H7 (cell line): ENCODE results near the gene PAPOLB. TPM values are rescaled to one million over a fixed set of nuclear protein-coding genes. Genes with fewer than 3 reads are reported as not detected.

ENCODE experiments used
- DNase-seq: peaks from one replicate; pipeline ENCODE4 v3.0.0; 2012
- H3K27me3 ChIP-seq: 2 replicates; pipeline ENCODE4 v1.6.0; 2011; ENCODE audit warnings: mild to moderate bottlenecking, low read length; ENCODE audit not compliant: control insufficient read depth, insufficient read depth
- H3K36me3 ChIP-seq: replicated peaks from 2 replicates; pipeline ENCODE4 v1.5.1; 2011; ENCODE audit warnings: low read length; ENCODE audit not compliant: control insufficient read depth, insufficient read depth
- H3K4me3 ChIP-seq: 2 replicates; pipeline ENCODE4 v1.5.1; 2011; ENCODE audit warnings: low read depth, mild to moderate bottlenecking, control low read depth, low read length, moderate library complexity; ENCODE audit not compliant: insufficient read depth
- total RNA-seq: library from RNA; depleted of rRNA; stranded (reverse); fragments of >200 nt; shearing (Covaris generic); gene quantifications from 2 replicates; pipeline ENCODE4 v1.2.3, GENCODE V29; 2014

The PAPOLB gene
- total RNA-seq, 1 experiment from 2014 or later, result 0.14 TPM

- Histone ChIP-seq H3K36me3 (no peaks in the 10 kb centered on the region), H3K27me3 (no peaks in the 10 kb centered on the region), H3K4me3 (no peak overlapping the region)
- DNase-seq, result no peak
Observed at GRCh38 chr7:4866528-4867496, 5.0 kb upstream of the PAPOLB start.

DNA sequence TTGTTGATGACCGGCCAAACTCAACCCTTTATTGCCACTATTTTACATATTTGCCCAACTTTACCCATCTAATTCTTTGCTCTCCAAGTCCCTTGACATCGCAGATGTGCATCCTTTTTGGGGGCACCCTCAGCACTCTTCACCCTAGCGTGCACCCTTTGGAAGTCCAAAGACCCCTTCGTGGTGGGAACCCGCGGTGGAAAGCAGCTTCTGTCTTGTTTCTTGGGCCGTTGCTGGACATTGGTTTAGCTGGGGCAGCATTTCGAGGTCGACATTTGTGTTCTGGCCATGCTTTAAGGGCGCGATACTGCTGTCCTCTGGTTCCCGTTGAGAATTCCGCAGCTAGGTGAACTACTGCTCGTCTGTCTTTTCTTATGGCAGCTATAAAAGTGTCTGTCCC lies 326 bp upstream of the PAPOLB start:
- no peaks in the 10 kb centered on the region for H3K36me3 ChIP-seq
- H3K4me3 ChIP-seq, result no peak overlapping the region
- no peak for DNase-seq
- H3K27me3 ChIP-seq, result no peaks in the 10 kb centered on the region

DNA sequence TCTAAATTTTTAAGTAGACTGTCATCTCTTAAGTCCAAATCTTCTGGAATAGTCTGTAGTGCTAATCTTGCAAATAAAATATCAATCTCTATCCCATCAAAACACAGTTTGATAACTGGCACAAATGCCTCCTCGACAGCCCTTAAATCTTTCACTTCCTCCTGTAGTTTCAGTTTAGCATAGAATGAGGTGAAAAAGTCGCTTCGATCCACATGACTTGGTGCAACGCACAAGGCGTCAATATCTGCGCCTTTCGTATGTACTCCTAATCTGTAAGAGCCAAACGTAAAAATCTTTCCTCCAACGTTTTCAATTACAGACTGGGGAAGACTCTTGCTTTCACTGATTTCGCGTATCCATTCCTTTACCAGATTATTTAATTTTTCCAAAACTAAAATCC lies 603 bp downstream of the PAPOLB start:
- no peaks in the 10 kb centered on the region for H3K36me3 ChIP-seq
- no peak for DNase-seq
- H3K4me3 ChIP-seq, result no peak overlapping the region
- H3K27me3 ChIP-seq, result no peaks in the 10 kb centered on the region

DNA sequence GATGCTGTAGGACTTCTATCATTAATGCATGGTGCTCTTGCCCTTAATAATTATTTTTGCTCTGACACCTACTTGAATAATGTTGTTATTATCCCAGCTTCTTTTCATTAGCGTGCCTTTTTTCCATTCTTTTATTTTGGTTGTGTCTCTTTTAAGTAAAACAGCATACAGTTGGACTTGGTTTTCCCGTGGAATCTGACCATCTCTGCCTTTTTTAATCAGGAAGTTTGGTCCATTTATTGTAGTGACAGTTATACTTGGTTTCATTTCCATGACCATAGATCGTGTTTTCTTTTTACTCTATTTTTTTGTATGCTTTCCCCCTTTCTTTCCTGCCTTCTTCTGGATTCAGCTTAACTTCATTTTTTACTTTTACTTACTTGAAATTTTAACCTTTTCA lies 4.6 kb downstream of the PAPOLB start:
- Histone ChIP-seq H3K27me3 (no peaks in the 10 kb centered on the region), H3K36me3 (no peaks in the 10 kb centered on the region), H3K4me3 (no peak overlapping the region)
- DNase-seq, result no peak

GRCh38 chr7:4856336-4857057 lies 5.3 kb downstream of the PAPOLB start:
- Histone ChIP-seq H3K4me3 (no peak overlapping the region), H3K27me3 (no peaks in the 10 kb centered on the region), H3K36me3 (no peaks in the 10 kb centered on the region)
- DNase-seq, result no peak

- H3K27me3 ChIP-seq, result no peaks in the 10 kb centered on the region
- DNase-seq, result no peak
- H3K36me3 ChIP-seq, result no peaks in the 10 kb centered on the region
- no peak overlapping the region for H3K4me3 ChIP-seq
Observed at GRCh38 chr7:4854916-4855315, 6.9 kb downstream of the PAPOLB start.

- no peak for DNase-seq
- no peak overlapping the region for H3K4me3 ChIP-seq
- H3K27me3 ChIP-seq, result no peaks in the 10 kb centered on the region
- no peaks in the 10 kb centered on the region for H3K36me3 ChIP-seq
Observed at GRCh38 chr7:4851459-4852422, 10.1 kb downstream of the PAPOLB start.

DNA sequence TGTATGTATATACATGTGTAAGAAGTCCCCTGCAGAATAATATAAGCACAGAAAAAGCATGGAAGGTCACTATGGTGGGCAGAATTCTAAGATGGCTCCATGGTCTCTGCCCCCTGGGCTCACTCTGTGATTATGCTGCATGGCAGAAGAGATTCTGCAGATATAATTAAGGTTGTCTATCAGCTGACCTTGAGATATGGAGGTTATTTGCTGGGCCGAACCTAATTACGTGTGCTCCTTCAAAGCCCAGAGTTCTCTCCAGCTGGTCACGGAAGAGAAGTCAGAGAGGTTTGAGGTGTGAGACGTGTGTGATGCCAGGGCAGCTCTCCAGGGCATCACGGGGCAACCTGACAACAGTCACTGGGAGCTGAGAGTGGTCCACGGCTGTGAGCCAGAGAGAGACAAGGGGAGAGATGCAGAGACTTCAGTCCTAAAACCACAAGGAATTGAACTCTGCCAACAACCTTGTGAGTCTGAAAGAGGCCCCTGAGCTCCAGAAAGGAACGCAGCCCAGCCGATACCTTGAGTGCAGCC lies 11.5 kb downstream of the PAPOLB start:
- no peak for DNase-seq
- no peak overlapping the region for H3K4me3 ChIP-seq
- H3K27me3 ChIP-seq, result no peaks in the 10 kb centered on the region
- H3K36me3 ChIP-seq, result no peaks in the 10 kb centered on the region

DNA sequence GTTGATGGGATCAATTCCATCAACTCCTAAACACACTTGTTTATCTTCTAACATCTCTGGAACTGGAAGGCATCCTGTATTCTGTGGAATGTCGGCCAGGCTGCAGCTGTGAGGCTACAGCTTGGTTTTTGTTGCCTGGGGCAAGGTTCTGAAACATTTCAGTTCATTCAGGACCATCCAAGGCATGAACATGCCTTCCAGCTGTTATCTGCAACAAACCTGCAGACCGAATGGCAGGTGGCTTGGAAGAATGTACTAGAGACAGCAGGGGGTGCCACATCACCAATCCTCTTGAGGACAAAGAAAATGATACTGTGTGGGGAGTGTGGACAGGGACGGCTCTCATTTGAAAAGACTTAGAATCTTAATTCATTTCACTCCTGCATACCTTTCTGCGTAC lies 12.4 kb downstream of the PAPOLB start:
- peak; percentile 73 for DNase-seq
- Histone ChIP-seq H3K27me3 (no peaks in the 10 kb centered on the region), H3K36me3 (no peaks in the 10 kb centered on the region), H3K4me3 (no peak overlapping the region)

DNA sequence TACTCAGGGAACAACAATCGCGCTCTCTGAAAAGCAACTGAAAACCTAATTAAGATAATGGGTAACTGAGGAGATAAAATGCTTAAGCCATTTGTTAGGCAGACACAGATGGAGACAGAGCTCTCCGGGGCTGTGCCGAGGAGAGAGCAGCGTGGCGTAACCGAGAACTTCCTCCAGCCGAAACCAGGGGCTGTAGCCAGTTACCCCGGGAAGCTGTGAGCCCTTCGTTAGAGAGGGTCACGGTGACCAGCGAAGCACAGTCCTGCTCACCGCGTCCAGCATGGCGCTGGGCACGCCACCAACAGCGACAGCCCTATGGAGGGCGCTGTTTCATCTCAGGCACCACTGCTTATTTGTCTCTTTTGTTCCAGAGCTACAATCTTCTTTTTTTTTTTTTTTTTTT lies 16.1 kb downstream of the PAPOLB start:
- H3K36me3 ChIP-seq, result no peaks in the 10 kb centered on the region
- peak; percentile 90 for DNase-seq
- no peaks in the 10 kb centered on the region for H3K27me3 ChIP-seq
- H3K4me3 ChIP-seq, result no peak overlapping the region

- H3K36me3 ChIP-seq, result no peaks in the 10 kb centered on the region
- DNase-seq, result no peak
- no peaks in the 10 kb centered on the region for H3K27me3 ChIP-seq
- no peak overlapping the region for H3K4me3 ChIP-seq
Observed at GRCh38 chr7:4842319-4843064, 19.3 kb downstream of the PAPOLB start.

DNA sequence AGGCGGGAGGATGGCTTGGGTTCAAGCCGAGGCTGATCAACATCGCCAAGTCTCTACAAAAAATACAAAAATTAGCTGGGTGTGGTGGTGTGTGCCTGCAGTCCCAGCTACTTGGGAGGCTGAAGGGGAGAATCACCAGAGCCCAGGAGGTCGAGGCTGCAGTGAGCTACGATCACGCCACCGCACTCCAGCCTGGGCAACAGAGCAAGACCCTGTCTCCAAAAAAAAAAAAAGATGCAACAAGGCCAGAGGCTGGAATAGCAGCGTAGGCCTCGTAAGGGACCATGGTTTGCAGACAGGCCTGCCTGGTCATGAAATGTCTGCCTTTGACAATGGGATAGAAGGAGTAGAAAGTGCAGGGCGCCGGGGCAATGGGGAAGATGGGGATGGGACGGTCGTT lies 20.0 kb downstream of the PAPOLB start:
- DNase-seq, result no peak
- Histone ChIP-seq H3K27me3 (no peaks in the 10 kb centered on the region), H3K36me3 (no peaks in the 10 kb centered on the region), H3K4me3 (no peak overlapping the region)

GRCh38 chr7:4841007-4841784 lies 20.6 kb downstream of the PAPOLB start:
- H3K27me3 ChIP-seq, result no peaks in the 10 kb centered on the region
- no peak overlapping the region for H3K4me3 ChIP-seq
- H3K36me3 ChIP-seq, result no peaks in the 10 kb centered on the region
- DNase-seq, result no peak
